ENCODE data around the gene TSPAN4.

Gene TSPAN4

GRCh38 chr11:893008-893654 is 50.5 kb downstream of the TSPAN4 start:
- no peak for DNase-seq

DNA sequence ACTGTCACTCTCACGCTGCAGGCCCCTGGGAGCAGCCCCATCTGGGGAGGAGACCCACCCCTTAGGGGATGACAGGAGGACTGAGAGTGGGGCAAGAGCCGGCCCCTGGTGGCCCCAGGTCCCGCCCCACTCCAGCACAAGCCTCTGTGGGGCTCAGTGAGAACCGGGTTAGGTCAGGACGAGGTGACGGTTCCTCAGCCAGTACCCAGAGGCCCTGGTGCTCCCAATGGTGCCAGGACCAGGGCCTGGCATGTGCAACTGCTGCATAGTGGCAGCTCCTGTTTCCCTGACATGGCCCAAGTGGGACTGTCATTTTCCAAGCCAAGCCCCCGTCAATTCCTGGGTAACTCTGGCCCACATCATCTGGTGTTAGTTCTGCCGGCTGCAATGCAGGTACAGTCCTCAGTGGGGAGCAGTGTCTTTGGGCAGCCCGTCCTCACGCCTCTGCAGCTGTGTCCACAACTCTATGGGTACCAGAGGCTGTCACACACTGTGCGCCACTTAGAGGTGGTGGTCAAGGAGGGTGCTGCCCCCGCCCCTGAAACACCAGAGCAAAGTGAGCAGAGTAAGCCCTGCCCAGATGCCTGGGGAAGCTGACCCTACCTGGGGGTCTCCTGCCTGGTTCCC is 52.0 kb downstream of the TSPAN4 start:
- no peak for DNase-seq

DNA sequence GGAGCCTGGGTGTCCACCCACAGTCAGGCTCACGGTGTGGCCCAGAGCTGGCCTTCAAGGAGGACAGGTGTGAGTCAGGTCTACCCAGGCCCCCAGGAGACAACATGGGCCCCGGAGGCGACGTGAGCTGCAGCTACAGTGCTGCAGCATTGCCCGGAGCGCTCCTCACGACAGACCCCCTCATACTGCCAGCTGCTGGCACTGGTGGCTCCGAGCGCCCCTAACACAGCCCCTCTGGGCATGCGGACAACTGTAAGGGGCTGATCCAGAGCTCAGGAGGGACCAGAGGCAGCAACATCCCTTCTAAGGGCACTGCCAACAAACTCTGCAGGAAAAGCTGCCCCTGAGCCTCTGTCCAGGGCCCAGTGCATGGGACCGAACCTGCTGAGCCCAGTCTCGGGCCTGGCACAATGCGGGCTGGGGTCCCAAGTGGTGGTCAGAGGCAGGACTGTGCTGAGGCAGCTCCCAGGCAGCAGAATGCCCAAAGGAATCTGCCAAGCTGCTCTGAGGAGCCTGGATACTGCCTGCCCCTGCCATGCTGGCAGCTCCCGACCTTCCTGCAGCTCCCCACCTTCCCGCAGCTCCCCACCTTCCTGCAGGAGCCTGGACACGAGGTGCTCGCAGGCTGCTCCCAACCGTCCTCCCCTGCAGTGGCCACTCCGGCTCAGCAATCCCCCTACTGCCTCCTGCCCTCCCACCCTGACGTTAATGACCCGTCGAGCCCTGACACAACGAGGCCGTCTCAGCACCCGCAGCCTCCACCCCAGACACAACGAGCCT is 52.9 kb downstream of the TSPAN4 start:
- DNase-seq = no peak

DNA sequence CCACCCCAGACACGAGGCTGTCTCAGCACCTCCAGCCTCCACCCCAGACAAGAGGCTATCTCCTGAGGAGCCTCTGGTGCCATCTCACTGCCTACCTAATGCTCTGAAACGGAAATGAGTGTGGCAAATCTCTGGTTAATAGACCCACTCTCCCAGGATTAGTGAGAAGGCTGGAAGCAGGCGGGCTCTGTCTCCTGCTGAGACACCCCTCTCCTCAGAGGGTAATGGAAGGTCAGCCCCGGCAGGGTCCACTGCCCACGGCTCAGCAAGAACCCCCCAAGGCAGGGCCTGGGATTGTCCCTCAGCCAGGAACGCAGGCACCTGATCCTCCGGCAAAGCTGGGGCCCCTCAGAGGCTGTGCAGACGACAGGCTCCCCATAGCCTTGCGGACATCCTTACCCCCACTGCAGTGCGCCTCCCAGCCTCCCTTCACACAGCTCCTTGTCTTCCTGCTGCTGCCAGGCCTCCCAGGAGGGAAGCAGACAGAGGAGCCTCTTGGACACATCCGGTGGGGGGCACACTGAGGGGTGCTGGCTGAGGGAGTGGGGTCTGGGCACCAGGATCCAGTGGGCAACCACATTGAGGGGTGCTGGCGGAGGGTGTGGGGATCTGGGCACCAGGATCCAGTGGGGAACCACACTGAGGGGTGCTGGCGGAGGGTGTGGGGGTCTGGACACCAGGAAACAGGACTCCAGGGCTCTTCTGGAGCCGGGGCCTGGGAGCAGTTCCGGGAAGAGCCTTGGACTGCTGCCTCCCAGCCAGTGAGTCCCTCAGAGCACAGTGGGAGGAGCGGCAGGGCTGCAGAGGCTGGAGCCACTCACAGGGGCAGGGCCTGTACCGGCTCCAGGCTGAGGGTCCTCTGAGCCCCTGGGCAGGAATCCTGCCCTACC is 54.8 kb downstream of the TSPAN4 start:
- no peak for DNase-seq

DNA sequence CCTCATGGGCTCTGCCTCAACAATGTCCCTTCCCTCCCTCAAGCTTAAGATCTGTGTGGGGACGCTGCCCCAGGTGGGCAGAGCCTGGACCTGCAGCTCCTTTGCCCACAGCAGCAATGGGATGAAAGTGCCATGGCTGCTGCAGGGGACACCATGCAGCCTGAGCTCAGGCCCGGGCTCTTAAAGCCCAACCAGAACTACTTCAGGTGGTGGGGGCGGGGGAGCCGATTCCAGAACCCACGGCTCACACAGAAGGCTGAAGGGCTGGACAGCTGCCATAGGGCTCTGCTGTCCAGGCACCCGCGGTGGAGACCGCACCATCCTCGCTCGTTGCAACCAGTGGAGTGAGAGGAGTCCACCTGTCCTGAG is 55.5 kb downstream of the TSPAN4 start:
- DNase-seq = no peak

DNA sequence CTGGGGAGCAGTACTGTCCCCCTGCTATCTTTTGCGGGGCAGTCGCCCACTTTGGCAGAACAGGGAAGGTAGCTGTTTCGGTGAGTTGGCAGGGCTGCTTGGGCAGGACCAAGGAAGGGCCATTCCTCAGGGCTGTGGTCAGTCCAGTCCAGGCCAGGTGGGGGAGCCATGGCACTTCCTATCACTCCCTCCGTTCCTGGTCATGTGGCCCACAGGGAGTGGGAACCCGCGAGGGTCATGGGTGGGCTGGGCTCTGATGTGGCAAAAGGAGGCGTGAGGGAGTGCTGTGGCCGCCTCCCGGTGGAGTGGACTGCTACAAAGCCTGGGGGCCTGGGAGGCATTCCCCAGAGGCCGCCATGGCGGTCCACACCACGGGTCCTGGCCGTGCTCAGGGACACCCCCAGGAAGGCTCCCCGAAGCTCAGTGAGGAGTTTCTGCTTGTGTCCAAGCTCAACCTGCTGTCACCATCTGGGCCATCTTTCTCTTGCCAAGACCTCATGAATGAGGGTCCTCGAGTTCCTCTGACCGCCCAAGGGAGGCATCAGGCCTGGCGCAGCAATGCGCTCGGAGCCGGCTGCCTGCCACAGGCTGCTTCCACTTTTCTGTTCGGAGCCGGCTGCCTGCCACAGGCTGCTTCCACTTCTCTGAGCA is 56.0 kb downstream of the TSPAN4 start:
- no peak for DNase-seq

DNA sequence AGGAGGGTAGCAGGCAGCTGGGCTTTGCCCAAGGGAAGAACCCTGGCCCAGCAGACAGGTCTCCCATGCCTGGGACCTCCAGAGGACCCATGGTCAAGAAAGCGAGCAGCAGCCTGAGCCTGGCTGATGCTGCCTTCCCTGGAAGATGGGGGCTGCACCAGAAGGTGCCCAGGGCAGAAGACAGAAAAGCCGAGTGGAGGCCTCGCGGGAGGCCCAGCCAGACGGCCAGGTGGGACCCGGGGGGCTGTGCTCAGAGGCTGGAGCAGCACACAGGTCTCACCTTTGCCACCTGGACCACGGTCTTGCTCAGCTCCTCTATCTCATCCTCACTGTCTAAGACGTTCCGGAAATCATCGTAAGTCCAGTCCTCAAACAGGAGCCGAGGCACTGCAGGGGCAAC is 57.1 kb downstream of the TSPAN4 start:
- DNase-seq = no peak

GRCh38 chr11:900545-900944 is 57.9 kb downstream of the TSPAN4 start:
- no peak for DNase-seq

DNA sequence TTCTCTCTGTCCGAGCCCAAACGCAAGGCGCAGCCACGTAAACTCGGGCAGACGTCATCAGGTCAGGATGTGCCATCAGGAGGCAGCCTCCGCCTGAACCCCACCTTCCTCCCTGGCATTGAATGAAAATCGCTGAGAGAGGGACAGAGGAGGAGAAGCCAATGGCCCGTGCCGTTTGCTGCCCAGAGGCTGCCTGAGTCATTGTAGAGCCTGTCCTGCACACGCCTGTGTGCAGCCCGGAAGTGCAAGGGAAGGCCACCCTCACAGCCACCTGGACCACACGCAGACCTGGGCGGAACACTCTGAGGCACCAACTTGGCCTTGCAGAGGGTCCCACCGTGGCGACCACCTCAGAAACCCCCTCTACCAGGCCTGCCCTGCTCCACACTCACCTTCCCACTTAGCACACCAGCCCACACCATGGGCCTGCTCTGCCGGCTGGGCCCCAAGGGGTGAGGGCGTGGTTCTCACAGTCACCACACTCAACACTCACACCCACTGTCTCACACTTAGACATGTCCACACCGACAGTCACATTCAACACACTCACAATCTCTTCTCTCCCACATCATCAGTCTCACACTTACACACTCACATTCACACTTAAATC is 58.9 kb downstream of the TSPAN4 start:
- no peak for DNase-seq

DNA sequence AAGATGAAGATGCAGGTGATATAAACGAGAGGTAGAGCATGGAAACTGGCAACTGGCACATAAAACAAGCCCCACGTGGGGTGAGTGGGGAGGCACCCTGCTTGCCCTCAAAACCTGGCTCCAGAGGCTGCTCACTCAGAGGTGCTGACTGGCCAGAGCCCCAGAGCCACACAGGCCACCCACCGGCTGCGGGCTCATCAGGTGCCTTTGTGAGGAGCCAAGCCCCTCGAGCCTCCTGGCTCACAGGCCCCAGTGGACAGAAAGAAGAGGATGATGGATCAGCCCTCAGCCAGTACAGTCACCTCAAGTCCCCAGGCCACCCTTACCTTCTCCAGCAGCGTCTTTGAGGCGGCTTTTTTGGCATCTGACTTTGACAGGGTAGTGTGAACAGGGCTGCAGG is 61.7 kb downstream of the TSPAN4 start:
- DNase-seq = no peak

DNA sequence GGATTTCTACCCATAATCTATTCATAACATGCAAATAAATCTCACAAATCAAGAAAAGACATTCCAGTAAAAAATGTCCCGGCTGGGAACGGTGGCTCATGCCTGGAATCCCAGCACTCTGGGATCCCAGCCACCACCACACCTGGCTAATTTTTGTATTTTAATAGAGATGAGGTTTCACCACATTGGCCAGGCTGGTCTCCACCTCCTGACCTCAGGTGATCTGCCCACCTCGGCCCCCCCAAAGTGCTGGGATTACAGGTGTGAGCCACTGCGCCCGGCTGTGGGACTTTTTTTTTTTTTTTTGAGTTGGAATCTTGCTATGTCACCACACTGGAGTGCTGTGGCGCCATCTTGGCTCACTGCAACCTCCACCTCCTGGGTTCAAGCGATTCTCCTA is 63.3 kb downstream of the TSPAN4 start:
- DNase-seq = no peak

DNA sequence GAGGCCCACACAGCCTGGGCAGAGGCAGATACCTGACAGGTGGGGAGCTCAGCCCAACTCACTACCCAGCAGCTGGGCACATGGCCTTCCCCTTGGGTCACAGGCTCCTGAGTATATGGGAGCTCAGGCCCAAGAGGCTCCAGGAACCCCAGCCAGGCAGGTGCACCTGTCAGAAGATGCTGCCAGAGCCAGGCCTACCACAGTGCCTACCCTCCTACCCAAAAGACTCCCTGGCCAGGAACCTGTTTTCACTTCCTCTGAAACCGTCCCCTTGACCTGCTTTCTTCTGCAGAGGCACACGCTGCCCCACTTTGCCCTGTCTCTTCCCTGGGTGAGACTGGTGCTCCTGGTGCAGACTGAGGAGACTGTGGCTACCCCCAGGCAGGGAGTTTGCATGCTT is 65.0 kb downstream of the TSPAN4 start:
- DNase-seq = no peak

DNA sequence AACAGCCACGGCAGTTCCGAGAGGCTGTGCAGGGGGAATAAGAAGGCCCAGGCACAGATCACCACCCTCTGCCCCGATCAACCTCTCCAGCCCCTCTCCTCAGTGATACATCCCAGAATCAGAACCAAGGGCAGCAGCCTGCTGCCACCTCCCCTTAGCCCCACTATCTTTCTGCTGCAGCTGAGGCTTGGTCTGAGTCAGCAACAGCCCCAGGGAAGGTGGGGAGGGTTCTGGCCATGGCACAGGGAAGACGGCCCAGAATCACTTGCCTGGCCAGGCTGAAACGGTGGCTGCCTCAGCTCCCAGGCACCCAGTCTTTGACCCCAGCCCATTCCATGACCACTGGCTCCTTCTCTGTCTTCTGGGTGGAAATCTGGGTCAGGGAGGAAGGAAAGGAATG is 65.6 kb downstream of the TSPAN4 start:
- DNase-seq = no peak

DNA sequence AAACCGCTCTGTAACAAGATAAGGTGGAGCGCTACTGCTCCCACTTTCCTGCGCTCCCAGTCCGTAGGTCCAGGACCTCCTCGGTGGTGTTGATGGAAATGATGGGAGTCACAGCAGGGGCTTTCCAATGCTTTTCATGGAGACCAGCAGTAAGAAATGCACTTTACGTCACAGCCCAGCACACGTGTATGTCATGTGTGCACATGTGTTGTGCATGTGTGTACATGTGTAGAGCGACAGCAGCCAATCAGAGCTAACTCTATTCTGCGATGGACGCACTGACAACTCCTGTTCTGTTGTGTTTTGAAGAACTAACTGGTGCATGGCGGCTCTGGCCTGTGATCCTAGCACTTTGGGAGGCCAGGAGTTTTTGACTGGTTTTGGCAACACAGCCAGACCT is 66.8 kb downstream of the TSPAN4 start:
- DNase-seq = no peak

- no peak for DNase-seq
These were observed 67.5 kb downstream of the TSPAN4 start for GRCh38 chr11:910044-910588.

GRCh38 chr11:910589-911030 is 68.0 kb downstream of the TSPAN4 start, which contains the start of gene CHID1:
Gene CHID1 (minus strand): TSS chr11:910810. CDS start chr11:904816, 5,994 bp downstream.
- peak; percentile 62 to 76 (median 72) for DNase-seq

GRCh38 chr11:911031-911889 is 68.6 kb downstream of the TSPAN4 start:
- DNase-seq = peak in 1 of 4 experiments; percentile 39

GRCh38 chr11:911890-912219 is 69.2 kb downstream of the TSPAN4 start:
- DNase-seq = no peak

DNA sequence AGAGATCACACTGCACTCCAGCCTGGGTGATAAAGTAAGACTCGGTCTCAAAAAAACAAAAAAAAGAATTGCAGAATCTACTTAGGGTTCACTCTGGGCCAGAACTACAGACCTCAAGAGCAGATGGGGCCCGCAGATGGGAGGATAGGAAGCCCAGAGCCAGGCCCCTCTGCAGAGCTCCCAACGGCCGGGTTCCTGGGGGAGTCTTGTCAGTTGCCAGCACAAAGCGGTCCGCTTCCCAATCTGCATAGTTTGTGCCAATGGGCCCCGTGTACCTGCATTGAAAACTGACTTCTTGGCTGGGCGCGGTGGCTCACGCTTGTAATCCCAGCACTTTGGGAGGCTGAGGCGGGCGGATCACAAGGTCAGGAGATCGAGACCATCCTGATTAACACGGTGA is 69.6 kb downstream of the TSPAN4 start:
- no peak for DNase-seq

DNA sequence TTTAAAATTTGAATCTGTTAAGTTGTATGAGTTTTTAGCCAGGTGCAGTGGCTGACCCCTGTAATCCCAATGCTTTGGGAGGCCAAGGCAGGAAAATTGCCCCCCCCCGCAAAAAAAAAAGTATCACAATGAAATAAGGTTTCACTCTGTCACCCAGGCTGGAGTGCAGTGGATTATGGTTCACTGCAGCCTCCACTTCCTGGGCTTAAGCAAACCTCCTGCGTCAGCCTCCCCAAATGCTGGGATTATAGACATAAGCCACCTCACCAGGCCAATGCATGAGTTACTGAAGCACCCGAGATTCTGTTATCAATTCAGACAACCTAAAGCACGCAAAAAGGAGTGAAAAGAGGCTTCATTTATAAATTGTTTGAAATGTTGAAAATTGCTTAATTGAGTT is 70.4 kb downstream of the TSPAN4 start:
- no peak for DNase-seq

GRCh38 chr11:914204-914603 is 71.6 kb downstream of the TSPAN4 start:
- DNase-seq = no peak
